ENCODE data around the gene RASA2. TPM values are rescaled to one million over a fixed set of nuclear protein-coding genes. Genes with fewer than 3 reads are reported as not detected.
A peak's percentile ranks its signal among the peaks of the same experiment; 100 is the strongest.

Gene RASA2
- total and polyA plus RNA-seq, 10 of the 15 experiments (the other 5 are each of a cell fraction or from before 2014, with no cell fraction given): 1.9 to 9.4 (median 7.2) TPM

DNA sequence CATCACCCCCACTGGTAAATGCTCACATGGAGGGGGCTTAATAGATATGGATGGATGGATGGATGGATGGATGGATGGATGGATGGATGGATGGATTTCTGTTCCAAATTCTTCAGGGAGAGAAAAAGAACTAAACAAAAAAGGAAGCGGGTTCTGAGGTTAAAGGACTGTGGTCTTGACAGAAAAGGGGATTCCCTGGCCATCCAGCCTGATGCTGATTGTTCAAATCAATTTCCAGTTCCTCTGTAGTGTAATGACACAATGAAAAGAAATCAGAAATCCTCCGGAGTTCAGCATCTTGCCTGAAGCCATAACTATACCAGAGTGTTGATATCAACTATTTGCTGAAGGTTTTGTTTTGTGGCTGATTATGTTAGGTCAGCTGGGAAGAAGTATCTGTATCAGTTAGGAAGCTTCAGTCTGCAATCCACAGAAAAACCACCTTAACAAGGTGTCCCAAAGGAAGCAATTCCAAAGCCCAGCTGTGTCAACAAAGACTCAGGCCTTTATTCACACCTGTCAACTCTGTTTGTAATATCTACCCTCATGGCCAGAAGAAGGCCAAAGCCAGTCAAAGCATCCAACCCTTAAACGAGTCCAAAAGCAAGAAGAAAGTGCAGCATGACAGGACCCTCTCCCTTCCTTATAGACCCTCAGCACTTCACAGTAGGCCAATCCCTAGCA lies 24.5 kb upstream of the RASA2 start:
- DNase-seq (ENCODE audit: low read depth, low spot score): no peak
- peak; percentile 45 for ATAC-seq
- WGBS (ENCODE audit: insufficient coverage, insufficient replicate concordance, low lambda C conversion rate, missing lambda C conversion rate): 18% methylated on average over 3 of the region's 3 CpGs
- CTCF ChIA-PET: interaction anchor here (0.9 to 12.6 kb wide), 12 partner anchors 10 to 450 kb away, joined by 3 to 642 read pairs (median 7); no protein-coding TSS in a partner anchor
- no peaks in the 10 kb centered on the region for H3K27me3 ChIP-seq (replicated peaks in 1 of 2; ENCODE audit: control insufficient read depth in 2 of 2, insufficient read depth in 2 of 2, low read length in 1 of 2)
- H2AFZ ChIP-seq (ENCODE audit: control insufficient read depth, low read depth, low read length): no peak overlapping the region
- in situ Hi-C loops (cut with MboI) (loop anchor here (5.0 to 10.0 kb wide), 2 partner anchors 95 to 412 kb away; partner anchors contain the start of gene ATP1B3), intact Hi-C loops (cut with micrococcal nuclease; ENCODE audit: unreplicated experiment) (loop anchor here (5.0 kb wide), 1 partner anchor 815 kb away; no protein-coding TSS in a partner anchor)
- POLR2A ChIA-PET: no interaction called here
- H3K36me3 ChIP-seq (ENCODE audit: control insufficient read depth in 2 of 2, insufficient read depth in 2 of 2, low read length in 1 of 2): no peaks in the 10 kb centered on the region
- no peak overlapping the region for H3K4me3 ChIP-seq
- H3K9me3 ChIP-seq (replicated peaks; ENCODE audit: control insufficient read depth, insufficient read depth, low read length): peaks cover 12% of the 10 kb centered on the region
- no peak overlapping the region for H3K4me2 ChIP-seq (ENCODE audit: control insufficient read depth, insufficient read depth)
- TF ChIP-seq SPI1 (IDR thresholded peaks at IDR 0.05; ENCODE audit: borderline replicate concordance, insufficient read depth, low read depth, low read length) (peak; percentile 68), SREBF2 (IDR thresholded peaks at IDR 0.05; ENCODE audit: low read length) (no peak), IKZF2 (IDR thresholded peaks at IDR 0.05) (peak in 1 of 2 experiments; percentile 29; a peak in 1 of 4 replicates), RUNX3 (IDR thresholded peaks at IDR 0.05; ENCODE audit: low read length) (peak; percentile 75), RB1 (IDR thresholded peaks at IDR 0.05; ENCODE audit: borderline replicate concordance) (no peak), SUZ12 (IDR thresholded peaks at IDR 0.05; ENCODE audit: unreplicated experiment) (no peak)
- BruUV-seq (replicated peaks): no TSS peak
- H3K27ac ChIP-seq (ENCODE audit: control insufficient read depth, insufficient read depth): no peak overlapping the region
- FAIRE-seq: no peak
- no peaks in the 10 kb centered on the region for H4K20me1 ChIP-seq (ENCODE audit: control insufficient read depth, insufficient read depth)
- SMC1A ChIA-PET (ENCODE audit: uncharacterized antibody, unreplicated experiment): interaction anchor here (0.5 to 11.9 kb wide), 7 partner anchors 14 to 154 kb away, joined by 3 to 405 read pairs (median 4); no protein-coding TSS in a partner anchor
- H3K9ac ChIP-seq (ENCODE audit: control insufficient read depth, insufficient read depth, low read length): no peak overlapping the region
- H3K79me2 ChIP-seq (ENCODE audit: control insufficient read depth, insufficient read depth, low read length): no peaks in the 10 kb centered on the region
- peaks cover 3% of the 10 kb centered on the region; the same call in 1 of the 2 replicates for H3K4me1 ChIP-seq (ENCODE audit: control insufficient read depth, insufficient read depth, low read length)
- RAD21 ChIA-PET (ENCODE audit: unreplicated experiment): no interaction called here

DNA sequence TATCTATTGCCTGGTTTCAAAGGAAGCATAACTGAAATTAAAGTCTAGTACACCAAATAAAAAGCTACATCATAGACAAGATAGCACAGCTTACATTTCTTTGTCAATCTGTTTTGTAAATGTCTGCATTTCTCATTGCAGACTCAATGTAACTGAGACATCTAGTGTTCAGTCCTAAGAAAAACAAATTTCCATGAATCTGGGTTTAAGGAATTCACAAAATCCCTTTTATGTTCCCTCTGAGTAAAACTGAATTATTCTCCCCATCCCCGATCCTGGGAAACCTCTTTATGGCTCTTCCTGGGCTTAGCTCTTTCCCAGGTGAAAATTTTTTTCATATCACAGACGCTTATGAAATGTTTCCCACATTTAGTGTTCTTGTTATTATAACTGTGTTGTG lies 21.6 kb upstream of the RASA2 start:
- intact Hi-C loops (cut with micrococcal nuclease; ENCODE audit: unreplicated experiment) (no loop called here), in situ Hi-C loops (cut with MboI) (loop anchor here (10.0 kb wide), 1 partner anchor 410 kb away; the partner anchor contains the start of gene ATP1B3)
- no peak for ATAC-seq
- CTCF ChIA-PET: interaction anchor here (0.7 to 1.3 kb wide), 5 partner anchors 10 to 162 kb away, joined by 3 read pairs; no protein-coding TSS in a partner anchor
- no peak for FAIRE-seq
- Histone ChIP-seq H3K4me3 (no peak overlapping the region), H3K27me3 (replicated peaks in 1 of 2; ENCODE audit: control insufficient read depth in 2 of 2, insufficient read depth in 2 of 2, low read length in 1 of 2) (no peaks in the 10 kb centered on the region), H3K27ac (ENCODE audit: control insufficient read depth, insufficient read depth) (no peak overlapping the region), H2AFZ (ENCODE audit: control insufficient read depth, low read depth, low read length) (no peak overlapping the region), H3K9ac (ENCODE audit: control insufficient read depth, insufficient read depth, low read length) (no peak overlapping the region), H3K36me3 (ENCODE audit: control insufficient read depth in 2 of 2, insufficient read depth in 2 of 2, low read length in 1 of 2) (no peaks in the 10 kb centered on the region), H3K9me3 (replicated peaks; ENCODE audit: control insufficient read depth, insufficient read depth, low read length) (peaks cover 12% of the 10 kb centered on the region), H4K20me1 (ENCODE audit: control insufficient read depth, insufficient read depth) (no peaks in the 10 kb centered on the region), H3K4me1 (ENCODE audit: control insufficient read depth, insufficient read depth, low read length) (peaks cover 3% of the 10 kb centered on the region; the same call in 1 of the 2 replicates), H3K79me2 (ENCODE audit: control insufficient read depth, insufficient read depth, low read length) (no peaks in the 10 kb centered on the region), H3K4me2 (ENCODE audit: control insufficient read depth, insufficient read depth) (no peak overlapping the region)
- no peak for TF ChIP-seq HDAC2 (IDR thresholded peaks at IDR 0.05)
- POLR2A ChIA-PET: no interaction called here
- no peak for DNase-seq (ENCODE audit: low read depth, low spot score)
- BruUV-seq (replicated peaks): no TSS peak
- SMC1A ChIA-PET (ENCODE audit: uncharacterized antibody, unreplicated experiment): interaction anchor here (0.7 to 1.3 kb wide), 5 partner anchors 32 to 162 kb away, joined by 3 to 4 read pairs (median 4); no protein-coding TSS in a partner anchor
- RAD21 ChIA-PET (ENCODE audit: unreplicated experiment): interaction anchor here (1.5 kb wide), 1 partner anchor 96 kb away, joined by 4 read pairs; no protein-coding TSS in a partner anchor
- WGBS (ENCODE audit: insufficient coverage, insufficient replicate concordance, low lambda C conversion rate, missing lambda C conversion rate): 55% methylated on average over 2 of the region's 2 CpGs

All from GM12878 (cell line).